ENCODE results near the gene DRD3. TPM values are rescaled to one million over a fixed set of nuclear protein-coding genes. Genes with fewer than 3 reads are reported as not detected.

DRD3 gene
- total and polyA plus RNA-seq, 2 experiments from 2014 or later = 0.21 to 0.65 TPM

- no peak for TF ChIP-seq ETS1 (IDR thresholded peaks at IDR 0.05)
Measured at GRCh38 chr3:114226313-114226712, 47.5 kb upstream of the DRD3 start (continued).

GRCh38 chr3:114223143-114223542 is 44.3 kb upstream of the DRD3 start:
- no peak overlapping the region for H3K27ac Mint-ChIP-seq
- no peaks in the 10 kb centered on the region for H3F3A ChIP-seq (replicated peaks; ENCODE audit: low read depth)
- H3K4me1 ChIP-seq (ENCODE audit: insufficient read depth) = peaks cover 12% of the 10 kb centered on the region; the same call in 1 of the 2 replicates
- H3K79me2 ChIP-seq (replicated peaks; ENCODE audit: insufficient read depth) = no peaks in the 10 kb centered on the region
- peaks cover 22% of the 10 kb centered on the region for H3K9me3 Mint-ChIP-seq
- H3K4me1 Mint-ChIP-seq = peaks cover 9% of the 10 kb centered on the region
- no peaks in the 10 kb centered on the region for H4K20me1 ChIP-seq (replicated peaks; ENCODE audit: insufficient read depth)
- no peaks in the 10 kb centered on the region for H3K27me3 ChIP-seq (ENCODE audit: insufficient read depth)
- no peak overlapping the region for H3K27ac ChIP-seq (ENCODE audit: low read depth)
- H3K4me3 ChIP-seq = no peak overlapping the region
- peaks cover 4% of the 10 kb centered on the region for H3K27me3 Mint-ChIP-seq (ENCODE audit: insufficient read depth, low read depth, poor library complexity)
- no peak overlapping the region for H2AFZ ChIP-seq
- H3K4me3 Mint-ChIP-seq = no peak overlapping the region
- H3K9me2 ChIP-seq (ENCODE audit: insufficient read depth) = peaks cover under 1% of the 10 kb centered on the region; the same call in 1 of the 2 replicates
- DNase-seq (ENCODE audit: low spot score) = no peak
- peaks cover 19% of the 10 kb centered on the region for H3K36me3 Mint-ChIP-seq (ENCODE audit: low read depth)
- no peak overlapping the region for H3K4me2 ChIP-seq
- peaks cover 6% of the 10 kb centered on the region; the same call in 1 of the 2 replicates for H3K36me3 ChIP-seq (ENCODE audit: insufficient read depth)
- no peak for ATAC-seq
- no peak for TF ChIP-seq NANOG (IDR thresholded peaks at IDR 0.05; ENCODE audit: borderline replicate concordance)
- TF ChIP-seq EZH2 (IDR thresholded peaks at IDR 0.05; ENCODE audit: low read depth, unreplicated experiment) = no peak
- no peak for TF ChIP-seq ZNF114 (CRISPR knock-in tag; IDR thresholded peaks at IDR 0.05)
- TF ChIP-seq CTCF (conservative IDR thresholded peaks at IDR 0.05; ENCODE audit: low read depth in 2 of 2) = no peak
- no peak for TF ChIP-seq REST (IDR thresholded peaks at IDR 0.05; ENCODE audit: unreplicated experiment)
- no peak for TF ChIP-seq POLR2AphosphoS5 (IDR thresholded peaks at IDR 0.05; ENCODE audit: low read depth)
- TF ChIP-seq JUNB (IDR thresholded peaks at IDR 0.05; ENCODE audit: unreplicated experiment) = no peak
- no peak for TF ChIP-seq ZNF331 (CRISPR knock-in tag; IDR thresholded peaks at IDR 0.05; ENCODE audit: low read depth)
- no peak for TF ChIP-seq CREB1 (CRISPR knock-in tag; IDR thresholded peaks at IDR 0.05; ENCODE audit: low read depth)
- TF ChIP-seq ETS1 (IDR thresholded peaks at IDR 0.05) = no peak
- TF ChIP-seq EZH2phosphoT487 (IDR thresholded peaks at IDR 0.05; ENCODE audit: unreplicated experiment) = no peak
- TF ChIP-seq STAT1 (IDR thresholded peaks at IDR 0.05; ENCODE audit: unreplicated experiment) = no peak
